ENCODE results near the gene OLFM2. TPM values are rescaled to one million over a fixed set of nuclear protein-coding genes. Genes with fewer than 3 reads are reported as not detected.

OLFM2 gene
- total RNA-seq, 1 donor from 2014 or later: 7.5 TPM

- intact Hi-C loops (cut with micrococcal nuclease): loop anchor here (5.0 kb wide), 2 partner anchors 284 to 774 kb away; no protein-coding TSS in a partner anchor
Measured at GRCh38 chr19:9911524-9912185, 24.7 kb downstream of the OLFM2 start.

- intact Hi-C loops (cut with micrococcal nuclease): loop anchor here (5.0 kb wide), 2 partner anchors 283 to 773 kb away; no protein-coding TSS in a partner anchor
Measured at GRCh38 chr19:9910625-9911024, 25.7 kb downstream of the OLFM2 start.

- intact Hi-C loops (cut with micrococcal nuclease): no loop called here
Measured at GRCh38 chr19:9909251-9909650, 27.1 kb downstream of the OLFM2 start.

- intact Hi-C loops (cut with micrococcal nuclease): no loop called here
Measured at GRCh38 chr19:9906475-9907087, 29.7 kb downstream of the OLFM2 start.

GRCh38 chr19:9903336-9903735, 33.0 kb downstream of the OLFM2 start:
- intact Hi-C loops (cut with micrococcal nuclease): no loop called here

- intact Hi-C loops (cut with micrococcal nuclease): no loop called here
Measured at GRCh38 chr19:9901642-9902041, 34.7 kb downstream of the OLFM2 start.

GRCh38 chr19:9901020-9901419, 35.3 kb downstream of the OLFM2 start:
- intact Hi-C loops (cut with micrococcal nuclease): no loop called here

GRCh38 chr19:9891609-9892373, 44.5 kb downstream of the OLFM2 start:
- intact Hi-C loops (cut with micrococcal nuclease): no loop called here

- intact Hi-C loops (cut with micrococcal nuclease): no loop called here
Measured at GRCh38 chr19:9885077-9885552, 51.2 kb downstream of the OLFM2 start.

GRCh38 chr19:9883764-9884163, 52.6 kb downstream of the OLFM2 start:
- intact Hi-C loops (cut with micrococcal nuclease): no loop called here

GRCh38 chr19:9883231-9883758, 53.0 kb downstream of the OLFM2 start:
- intact Hi-C loops (cut with micrococcal nuclease): no loop called here

- intact Hi-C loops (cut with micrococcal nuclease): no loop called here
Measured at GRCh38 chr19:9881720-9882119, 54.6 kb downstream of the OLFM2 start.

GRCh38 chr19:9878511-9879196, 57.7 kb downstream of the OLFM2 start:
- intact Hi-C loops (cut with micrococcal nuclease): no loop called here

GRCh38 chr19:9877780-9878510, 58.4 kb downstream of the OLFM2 start:
- intact Hi-C loops (cut with micrococcal nuclease): no loop called here

- intact Hi-C loops (cut with micrococcal nuclease): no loop called here
Measured at GRCh38 chr19:9875796-9876195, 60.5 kb downstream of the OLFM2 start.

GRCh38 chr19:9875031-9875627, 61.2 kb downstream of the OLFM2 start:
- intact Hi-C loops (cut with micrococcal nuclease): no loop called here

- intact Hi-C loops (cut with micrococcal nuclease): no loop called here
Measured at GRCh38 chr19:9872618-9873242, 63.6 kb downstream of the OLFM2 start.

GRCh38 chr19:9871626-9872338, 64.5 kb downstream of the OLFM2 start:
- intact Hi-C loops (cut with micrococcal nuclease): no loop called here

GRCh38 chr19:9868983-9869617, 67.2 kb downstream of the OLFM2 start:
- intact Hi-C loops (cut with micrococcal nuclease): no loop called here

Data from T-helper 2 cell treated with Interferon-gamma antibody and Interleukin-4, amounts not matched to agents 100 ng/mL and 5 ng/mL, for 36 hours (primary cell).